IPS DF 4.7 (cell line): ENCODE measurements around the gene TNKS1BP1.

Experiments used
- DNase-seq: peaks from one replicate; pipeline ENCODE4 v3.0.0-alpha.2; 2013; ENCODE audit warnings: low spot score; ENCODE audit errors: extremely low read depth

Gene TNKS1BP1

GRCh38 chr11:57330029-57330428, 5.3 kb upstream of the TNKS1BP1 start:
- DNase-seq, result no peak

- no peak for DNase-seq
Measured at GRCh38 chr11:57327721-57328120, 3.0 kb upstream of the TNKS1BP1 start.

- no peak for DNase-seq
Measured at GRCh38 chr11:57325735-57326048, 940 bp upstream of the TNKS1BP1 start.

GRCh38 chr11:57324154-57324885, 432 bp downstream of the TNKS1BP1 start:
- no peak for DNase-seq

GRCh38 chr11:57323855-57324153, 948 bp downstream of the TNKS1BP1 start:
- DNase-seq, result no peak

GRCh38 chr11:57323167-57323854, 1.4 kb downstream of the TNKS1BP1 start:
- DNase-seq, result no peak

GRCh38 chr11:57322256-57323166, 2.2 kb downstream of the TNKS1BP1 start:
- DNase-seq, result no peak

GRCh38 chr11:57321388-57322255, 3.1 kb downstream of the TNKS1BP1 start:
- DNase-seq, result no peak

- no peak for DNase-seq
Measured at GRCh38 chr11:57320719-57321387, 3.9 kb downstream of the TNKS1BP1 start.

GRCh38 chr11:57320067-57320718, 4.6 kb downstream of the TNKS1BP1 start:
- DNase-seq, result no peak

GRCh38 chr11:57318178-57318577, 6.6 kb downstream of the TNKS1BP1 start:
- no peak for DNase-seq

GRCh38 chr11:57316017-57316416, 8.7 kb downstream of the TNKS1BP1 start:
- DNase-seq, result no peak

- no peak for DNase-seq
Measured at GRCh38 chr11:57315491-57315890, 9.3 kb downstream of the TNKS1BP1 start.

GRCh38 chr11:57314221-57314973, 10.4 kb downstream of the TNKS1BP1 start:
- DNase-seq, result no peak

- no peak for DNase-seq
Measured at GRCh38 chr11:57313788-57314135, 11.0 kb downstream of the TNKS1BP1 start.

GRCh38 chr11:57313071-57313787, 11.5 kb downstream of the TNKS1BP1 start:
- no peak for DNase-seq

- DNase-seq, result no peak
Measured at GRCh38 chr11:57312511-57313021, 12.2 kb downstream of the TNKS1BP1 start.

GRCh38 chr11:57311109-57311936, 13.4 kb downstream of the TNKS1BP1 start:
- no peak for DNase-seq
